Stimulated activated CD8-positive, alpha-beta memory T cell treated with anti-CD3 and anti-CD28 coated beads, Interleukin-2, amount 100 ng/mL, for 1 hour (primary cell): ENCODE data around the gene ANKRD11.
"Not testable (repeated sequence)": the region's sequence is repeated elsewhere in the genome, so short reads cannot be mapped to it uniquely, and the experiment has no call there.

Experiments
- DNase-seq, 2 donors: peaks; one replicate each; pipeline ENCODE4 v3.0.0-alpha.2; 2020; ENCODE audit warnings: low read depth in 2 of 2

The ANKRD11 gene

DNA sequence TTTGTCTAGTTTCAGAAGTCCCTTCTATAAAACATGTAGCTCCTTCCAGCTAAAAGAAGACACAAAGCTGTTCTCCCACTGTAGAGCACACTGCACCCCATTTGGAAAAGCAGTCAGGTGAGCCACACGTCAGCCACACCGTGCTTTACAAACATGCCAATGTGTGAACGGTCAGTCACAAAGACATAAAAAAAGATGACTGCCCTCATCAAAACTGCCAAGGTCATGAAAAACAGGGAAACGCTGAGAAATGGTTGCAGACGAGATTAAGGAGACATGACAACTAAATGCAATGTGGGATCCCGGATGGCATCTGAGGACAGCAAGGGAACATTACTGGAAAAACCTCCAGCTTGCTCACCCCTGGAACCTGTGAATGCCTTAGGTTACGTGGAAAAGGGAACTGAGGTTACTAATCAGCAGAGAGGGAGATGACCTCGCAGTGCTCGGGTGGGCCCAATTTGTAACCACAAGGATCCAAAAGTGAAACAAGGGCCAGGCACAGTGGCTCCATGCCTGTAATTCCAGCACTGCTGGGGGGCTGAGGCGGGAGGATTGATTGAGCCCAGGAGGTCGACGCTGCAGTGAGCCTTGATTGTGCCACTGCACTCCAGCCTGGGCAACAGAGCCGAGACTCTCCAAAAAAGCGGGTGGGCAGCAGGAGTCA lies 8.1 kb downstream of the ANKRD11 start:
- no peak for DNase-seq

- no peak for DNase-seq
Observed at GRCh38 chr16:89481356-89481955, 8.9 kb downstream of the ANKRD11 start.

- DNase-seq = no peak
Observed at GRCh38 chr16:89478576-89479221, 11.7 kb downstream of the ANKRD11 start.

- no peak for DNase-seq
Observed at GRCh38 chr16:89476811-89477261, 13.5 kb downstream of the ANKRD11 start.

DNA sequence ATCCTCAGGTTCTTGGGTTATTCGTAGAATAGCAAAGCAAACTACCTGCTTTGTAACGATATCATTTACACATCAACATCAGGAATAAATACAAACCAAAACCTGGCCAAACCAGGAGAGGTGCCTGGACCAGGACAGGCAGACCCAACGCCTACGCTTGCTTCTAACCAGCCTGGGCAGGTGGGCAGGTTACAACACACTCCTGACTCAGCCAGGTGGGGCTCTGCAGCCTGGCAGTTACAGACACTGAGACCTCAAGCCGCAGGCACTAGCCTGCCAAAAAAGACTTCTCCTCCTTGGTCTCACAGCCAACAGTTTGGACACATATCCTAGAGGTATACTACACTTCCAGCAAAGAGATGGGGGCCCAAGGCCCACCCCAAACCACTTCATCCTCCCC lies 14.0 kb downstream of the ANKRD11 start:
- no peak for DNase-seq

- DNase-seq = no peak
Observed at GRCh38 chr16:89475144-89475543, 15.2 kb downstream of the ANKRD11 start.

DNA sequence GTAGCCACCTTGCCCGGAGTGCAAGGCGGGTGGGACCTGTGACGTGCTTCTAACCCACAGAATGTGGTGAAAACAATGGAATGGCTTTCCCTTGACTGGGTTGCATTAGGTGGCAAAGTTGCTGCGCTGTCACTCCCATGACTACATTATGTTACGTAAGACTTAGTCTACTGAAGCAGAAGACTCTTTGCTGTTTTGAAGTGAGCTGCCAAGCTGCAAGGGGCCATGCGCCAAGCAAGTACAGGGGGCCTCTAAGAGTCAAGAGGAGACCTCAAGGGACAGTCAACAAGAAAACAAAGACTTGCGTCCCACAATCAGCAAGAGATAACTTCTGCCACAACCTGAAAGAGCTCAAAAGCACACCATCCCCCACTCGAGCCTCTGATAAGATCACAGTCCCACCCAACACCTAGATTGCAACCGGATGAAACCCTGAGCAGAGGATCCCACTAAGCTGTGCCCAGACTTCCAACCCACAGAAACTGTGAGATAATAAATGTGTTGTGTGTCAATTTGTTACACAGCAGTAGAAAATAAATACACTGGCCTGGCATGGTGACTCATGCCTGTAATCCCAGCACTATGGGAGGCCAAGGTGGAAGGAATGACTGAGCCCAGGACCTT lies 16.5 kb downstream of the ANKRD11 start:
- DNase-seq = no peak

DNA sequence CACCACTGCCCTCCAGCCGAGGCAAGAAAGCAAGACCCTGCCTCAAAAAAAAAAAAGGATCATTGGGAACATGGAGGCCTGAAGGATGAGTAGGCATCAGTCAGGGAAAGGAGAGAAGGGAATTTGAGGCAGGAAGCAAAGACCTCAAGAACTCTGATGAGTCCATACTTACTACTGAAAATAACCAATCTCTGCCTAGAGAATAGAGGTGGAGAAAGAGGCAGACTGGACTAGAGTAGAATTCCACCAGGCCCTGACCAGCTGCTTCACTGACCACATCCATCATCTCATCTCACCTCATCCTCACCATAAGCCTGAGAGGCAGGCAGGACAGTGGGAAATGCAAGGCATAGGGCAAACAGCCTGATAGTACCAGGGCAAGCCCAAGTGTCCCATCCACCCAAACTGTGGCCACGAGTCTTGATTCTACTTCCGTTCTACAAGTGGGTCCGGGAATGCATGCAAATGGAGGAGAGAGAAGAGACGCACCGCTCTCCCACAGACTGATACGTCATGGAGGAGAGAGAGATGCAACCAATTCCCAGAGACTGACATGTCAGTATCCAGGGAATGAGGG lies 17.1 kb downstream of the ANKRD11 start:
- DNase-seq = no peak

DNA sequence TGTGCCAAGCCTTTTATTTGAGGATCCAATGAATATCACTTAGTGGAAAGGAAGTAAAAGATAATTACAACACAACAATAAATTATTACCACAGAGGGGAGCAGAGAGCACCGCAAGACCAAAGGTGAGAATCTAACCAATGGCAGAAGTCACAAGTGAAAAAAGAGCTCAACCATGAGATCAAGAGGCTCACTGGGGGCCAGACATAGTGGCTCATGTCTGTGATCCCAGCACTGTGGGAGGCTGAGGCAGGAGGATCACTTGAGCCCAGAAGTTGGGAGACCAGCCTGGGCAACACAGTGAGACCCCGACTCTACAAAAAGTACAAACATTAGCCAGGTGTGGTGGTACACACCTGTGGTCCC lies 17.7 kb downstream of the ANKRD11 start:
- DNase-seq = no peak

DNA sequence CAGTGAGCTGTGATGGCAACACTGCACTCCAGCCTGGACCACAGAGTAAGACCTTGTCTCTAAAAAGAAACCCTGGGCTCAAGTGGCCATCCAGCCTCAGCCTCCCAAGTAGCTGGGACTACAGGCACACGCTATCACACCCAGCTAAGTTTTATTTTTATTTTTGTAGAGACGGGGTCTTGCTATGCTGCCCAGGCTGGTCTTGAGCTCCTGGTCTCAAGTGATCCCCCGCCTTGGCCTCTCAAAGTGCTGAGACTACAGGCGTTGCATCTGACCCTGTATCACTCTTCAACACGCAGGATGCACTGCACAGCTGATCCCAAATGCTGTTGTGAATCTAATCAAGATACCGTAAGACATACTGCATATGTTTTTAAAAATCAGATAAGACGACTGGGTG lies 23.0 kb downstream of the ANKRD11 start:
- DNase-seq = no peak

- no peak for DNase-seq
Observed at GRCh38 chr16:89466920-89467319, 23.4 kb downstream of the ANKRD11 start.

DNA sequence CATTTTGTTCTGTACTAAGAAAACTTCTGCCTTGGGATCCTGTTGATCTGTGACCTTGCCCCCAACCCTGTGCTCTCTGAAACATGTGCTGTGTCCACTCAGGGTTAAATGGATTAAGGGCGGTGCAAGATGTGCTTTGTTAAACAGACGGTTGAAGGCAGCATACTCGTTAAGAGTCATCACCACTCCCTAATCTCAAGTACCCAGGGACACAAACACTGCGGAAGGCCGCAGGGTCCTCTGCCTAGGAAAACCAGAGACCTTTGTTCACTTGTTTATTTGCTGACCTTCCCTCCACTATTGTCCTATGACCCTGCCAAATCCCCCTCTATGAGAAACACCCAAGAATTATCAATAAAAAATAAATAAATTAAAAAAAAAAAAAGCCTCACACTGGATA lies 27.0 kb downstream of the ANKRD11 start:
- DNase-seq = not testable (repeated sequence)

- not testable (repeated sequence) for DNase-seq
Observed at GRCh38 chr16:89462639-89463038, 27.7 kb downstream of the ANKRD11 start.

DNA sequence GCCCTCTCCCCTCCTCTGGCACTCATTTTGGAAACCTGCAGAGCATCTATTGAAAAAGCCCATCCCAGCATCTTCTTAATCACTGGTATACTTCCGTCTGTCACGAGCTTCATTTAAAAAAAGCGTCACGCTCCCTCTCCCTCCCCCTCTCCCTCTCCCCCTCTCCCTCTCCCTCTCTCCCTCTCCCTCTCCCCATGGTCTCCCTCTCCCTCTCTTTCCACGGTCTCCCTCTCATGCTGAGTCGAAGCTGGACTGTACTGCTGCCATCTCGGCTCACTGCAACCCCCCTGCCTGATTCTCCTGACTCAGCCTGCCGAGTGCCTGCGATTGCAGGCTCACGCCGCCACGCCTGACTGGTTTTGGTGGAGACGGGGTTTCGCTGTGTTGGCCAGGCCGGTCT lies 28.5 kb downstream of the ANKRD11 start:
- not testable (repeated sequence) for DNase-seq

DNA sequence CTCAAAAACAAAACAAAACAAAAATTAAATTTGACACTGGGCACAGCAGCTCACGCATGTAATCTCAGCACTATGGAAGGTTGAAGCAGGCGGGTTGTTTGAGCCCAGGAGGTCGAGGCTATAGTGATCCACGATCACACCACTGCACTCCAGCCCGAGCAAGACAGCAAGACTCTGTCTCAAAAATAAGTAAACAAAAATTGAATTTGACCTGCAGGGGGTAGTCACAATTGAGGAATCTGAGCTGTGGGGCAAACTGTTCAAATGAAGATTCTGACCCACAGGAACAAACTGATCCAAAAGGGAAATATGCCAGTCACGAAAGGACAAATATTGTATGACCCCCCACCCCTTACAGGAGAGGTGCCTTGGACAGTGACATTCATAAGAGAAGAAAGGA lies 29.8 kb downstream of the ANKRD11 start:
- no peak for DNase-seq

- DNase-seq = no peak
Observed at GRCh38 chr16:89458967-89459366, 31.4 kb downstream of the ANKRD11 start.

DNA sequence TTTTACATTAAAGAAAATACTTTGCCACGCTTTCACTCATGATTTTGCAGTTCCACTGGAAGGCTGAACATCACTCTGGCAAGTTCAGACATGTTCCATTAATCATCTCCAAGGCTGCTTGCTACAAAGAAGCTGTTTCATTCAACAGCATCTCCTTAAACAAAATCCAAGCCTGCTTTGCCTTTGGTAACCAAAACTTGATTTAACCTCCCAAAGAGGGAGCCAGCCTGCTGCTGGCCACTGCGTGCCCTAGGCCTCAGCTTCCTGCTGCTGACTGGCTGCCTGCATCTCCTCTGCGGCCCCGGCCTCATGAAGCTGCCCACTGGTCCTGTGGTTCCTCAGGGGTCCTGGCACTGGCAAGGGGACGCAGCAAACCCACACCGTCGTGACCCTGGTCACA lies 31.8 kb downstream of the ANKRD11 start:
- no peak for DNase-seq

DNA sequence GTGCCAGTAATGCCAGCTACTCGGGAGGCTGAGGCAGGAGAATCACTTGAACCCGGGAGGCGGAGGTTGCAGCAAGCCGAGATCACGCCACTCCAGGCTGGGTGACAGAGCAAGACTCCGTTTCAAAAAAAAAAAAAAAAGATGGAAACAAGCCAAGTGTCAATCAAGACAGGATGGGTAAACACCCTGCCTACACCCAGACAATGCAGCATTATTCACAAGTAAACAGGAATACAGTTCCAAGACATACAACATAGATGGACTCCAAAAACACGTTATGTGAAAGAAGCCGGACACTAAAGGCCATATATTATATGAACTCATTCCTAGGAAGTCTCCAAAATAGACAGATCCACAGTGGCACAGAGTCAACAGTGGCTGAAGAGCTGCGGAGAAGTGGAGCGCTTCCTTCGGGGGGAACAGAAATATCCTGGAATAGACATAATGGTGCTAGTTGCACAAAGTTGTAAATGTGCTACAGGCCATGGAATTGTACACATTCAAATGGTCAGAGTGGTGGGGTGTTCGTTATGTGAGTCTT lies 33.9 kb downstream of the ANKRD11 start:
- DNase-seq = no peak

DNA sequence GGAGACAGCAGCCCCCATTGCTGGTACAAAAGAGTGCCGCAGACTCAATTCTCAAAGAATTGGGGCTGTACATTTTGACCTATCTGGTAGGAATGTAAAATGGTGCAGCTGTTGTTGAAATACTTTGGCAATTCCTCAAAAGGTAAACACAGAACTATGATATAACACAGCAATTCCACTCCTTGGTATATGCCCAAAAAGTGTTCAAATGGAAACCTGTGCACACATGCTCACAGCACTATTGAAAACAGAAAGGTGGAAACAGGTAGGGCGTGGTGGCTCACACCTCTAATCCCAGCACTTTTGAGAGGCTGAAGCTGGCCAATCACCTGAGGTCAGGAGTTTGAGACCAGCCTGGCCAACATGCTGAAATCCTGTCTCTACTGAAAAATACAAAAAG lies 34.7 kb downstream of the ANKRD11 start:
- no peak for DNase-seq

DNA sequence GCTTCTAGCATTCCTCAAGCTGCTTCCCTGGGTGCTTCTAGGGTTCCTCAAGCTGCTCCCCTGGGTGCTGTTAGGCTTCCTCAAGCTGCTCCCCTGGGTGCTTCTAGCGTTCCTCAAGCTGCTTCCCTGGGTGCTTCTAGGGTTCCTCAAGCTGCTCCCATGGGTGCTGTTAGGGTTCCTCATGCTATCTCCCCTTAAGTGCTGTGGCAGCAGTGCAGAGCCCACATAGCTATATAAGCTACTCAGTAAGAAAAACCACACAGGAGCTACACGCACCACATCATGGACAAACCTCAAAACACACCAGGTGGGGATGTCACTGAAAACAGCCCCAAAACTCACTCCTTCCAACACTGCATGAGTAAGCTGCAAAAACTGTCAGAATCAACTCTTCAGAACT lies 35.2 kb downstream of the ANKRD11 start:
- no peak for DNase-seq

- DNase-seq = not testable (repeated sequence)
Observed at GRCh38 chr16:89454378-89455125, 35.8 kb downstream of the ANKRD11 start.
